Caco-2 (cell line): ENCODE measurements around the gene TBC1D9B. TPM values are rescaled to one million over a fixed set of nuclear protein-coding genes. Genes with fewer than 3 reads are reported as not detected.

Experiments
- BruUV-seq: library from RNA; stranded (reverse); fragments of 400-500 nt; replicated peaks from 2 replicates; lab custom pipeline; 2021; lab: Mats Ljungman, UMichigan
- CTCF ChIA-PET: fragments of 300-600 bp; sonication (Branson Sonifier 250); formaldehyde crosslinking; loops from one replicate; lab custom pipeline; 2022; ENCODE audit warnings: antibody characterized with exemption; lab: Charles Lee
- POLR2A ChIA-PET: fragments of 300-600 bp; sonication (Branson Sonifier 250); formaldehyde crosslinking; loops from one replicate; lab custom pipeline; 2022; ENCODE audit warnings: antibody characterized with exemption; lab: Charles Lee
- DNase-seq, 2 experiments: peaks; one replicate each; pipeline versions ENCODE4 v3.0.0 to v3.0.0-alpha.2; 2020 to 2022
- H3K27me3 ChIP-seq: replicated peaks from 2 replicates; pipeline ENCODE4 v1.6.0; 2011; ENCODE audit warnings: low read length; ENCODE audit not compliant: control insufficient read depth, insufficient read depth
- H3K36me3 ChIP-seq: 2 replicates; pipeline ENCODE4 v1.5.1; 2011; ENCODE audit warnings: low read length; ENCODE audit not compliant: control insufficient read depth, insufficient read depth
- H3K4me1 ChIP-seq: fragments of 250-450 bp; sonication (Bioruptor Pico); 2 replicates; pipeline ENCODE4 v1.5.1; 2020; ENCODE audit warnings: mild to moderate bottlenecking
- H3K4me3 ChIP-seq: 2 replicates; pipeline ENCODE4 v1.5.1; 2011; ENCODE audit warnings: low read depth, mild to moderate bottlenecking, control low read depth, low read length
- H3K9me3 ChIP-seq: fragments of 250-450 bp; sonication (Bioruptor Pico); 2 replicates; pipeline ENCODE4 v1.5.1; 2020; ENCODE audit warnings: mild to moderate bottlenecking, moderate library complexity
- H3K27ac Mint-ChIP-seq: one replicate; pipeline ENCODE4 v1.8.0; 2022; ENCODE audit warnings: mixed read lengths; ENCODE audit not compliant: unreplicated experiment
- H3K27me3 Mint-ChIP-seq: one replicate; pipeline ENCODE4 v1.8.0; 2022; ENCODE audit warnings: mixed read lengths; ENCODE audit not compliant: insufficient read depth, unreplicated experiment
- H3K36me3 Mint-ChIP-seq: one replicate; pipeline ENCODE4 v1.8.0; 2022; ENCODE audit warnings: mild to moderate bottlenecking, mixed read lengths; ENCODE audit not compliant: insufficient read depth, unreplicated experiment
- H3K4me1 Mint-ChIP-seq: one replicate; pipeline ENCODE4 v1.8.0; 2022; ENCODE audit warnings: low read depth, mixed read lengths; ENCODE audit not compliant: unreplicated experiment
- H3K4me3 Mint-ChIP-seq: one replicate; pipeline ENCODE4 v1.8.0; 2022; ENCODE audit warnings: mild to moderate bottlenecking, moderate library complexity, mixed read lengths; ENCODE audit not compliant: unreplicated experiment
- H3K9me3 Mint-ChIP-seq: one replicate; pipeline ENCODE4 v1.8.0; 2022; ENCODE audit warnings: mixed read lengths; ENCODE audit not compliant: unreplicated experiment
- CTCF ChIP-seq, 2 experiments: fragments of 200-600 bp in 1 of 2; IDR thresholded peaks; 1 replicate in 1 of 2; 2 replicates in 1 of 2; pipeline versions ENCODE4 v1.5.1 to v1.8.0; 2011 to 2022; ENCODE audit warnings: antibody characterized with exemption in 1 of 2, control low read depth in 1 of 2, inconsistent platforms in 1 of 2, low read depth in 1 of 2, low read length in 1 of 2, mild to moderate bottlenecking in 1 of 2, moderate library complexity in 1 of 2; ENCODE audit not compliant: insufficient read depth in 1 of 2, severe bottlenecking in 1 of 2, unreplicated experiment in 1 of 2
- intact Hi-C: fragments of 100-400 bp; cut with micrococcal nuclease; formaldehyde crosslinking; loops from one replicate; pipeline ENCODE4 v1.10.0; 2022; ENCODE audit not compliant: unreplicated experiment
- total RNA-seq: library from RNA; stranded (reverse); gene quantifications from 2 replicates; pipeline ENCODE4 v1.2.3, GENCODE V29; 2022

Gene TBC1D9B
- total RNA-seq, 1 experiment from 2014 or later, result 107 TPM

GRCh38 chr5:179827680-179828079 lies 80.0 kb downstream of the TBC1D9B start:
- Mint-ChIP-seq H3K4me3 (no peak overlapping the region), H3K27me3 (no peaks in the 10 kb centered on the region), H3K27ac (peak overlapping the region; percentile 48), H3K9me3 (no peaks in the 10 kb centered on the region), H3K36me3 (peaks cover 100% of the 10 kb centered on the region), H3K4me1 (peaks cover 13% of the 10 kb centered on the region)
- BruUV-seq, result no TSS peak
- TF ChIP-seq CTCF (IDR thresholded peaks at IDR 0.05; ENCODE audit: insufficient read depth in 1 of 2, low read depth in 1 of 2, low read length in 1 of 2, severe bottlenecking in 1 of 2, unreplicated experiment in 1 of 2), result no peak
- H3K9me3 ChIP-seq, result no peaks in the 10 kb centered on the region
- intact Hi-C loops, result no loop called here
- H3K36me3 ChIP-seq, result peaks cover 16% of the 10 kb centered on the region
- no peak overlapping the region for H3K4me3 ChIP-seq
- DNase-seq, result no peak
- peaks cover 26% of the 10 kb centered on the region for H3K4me1 ChIP-seq
- no peaks in the 10 kb centered on the region for H3K27me3 ChIP-seq
- CTCF ChIA-PET, result interaction anchor here (1.1 kb wide), 1 partner anchor 22 kb away, joined by 3 read pairs; no protein-coding TSS in a partner anchor
- POLR2A ChIA-PET, result no interaction called here

GRCh38 chr5:179825655-179826182 lies 82.0 kb downstream of the TBC1D9B start:
- peak; percentile 81 to 83 for DNase-seq
- H3K4me3 ChIP-seq, result no peak overlapping the region
- no TSS peak for BruUV-seq
- H3K27me3 Mint-ChIP-seq, result no peaks in the 10 kb centered on the region
- H3K27me3 ChIP-seq, result no peaks in the 10 kb centered on the region
- H3K36me3 ChIP-seq, result peaks cover 19% of the 10 kb centered on the region
- CTCF ChIA-PET, result interaction anchor here (0.7 to 1.2 kb wide), 6 partner anchors 13 to 344 kb away, joined by 3 to 6 read pairs (median 4); no protein-coding TSS in a partner anchor
- no peak overlapping the region for H3K4me3 Mint-ChIP-seq
- H3K4me1 Mint-ChIP-seq, result peaks cover 20% of the 10 kb centered on the region
- peaks cover 35% of the 10 kb centered on the region for H3K4me1 ChIP-seq
- peaks cover 100% of the 10 kb centered on the region for H3K36me3 Mint-ChIP-seq
- H3K9me3 ChIP-seq, result no peaks in the 10 kb centered on the region
- POLR2A ChIA-PET, result interaction anchor here (0.6 to 0.7 kb wide), 4 partner anchors 14 to 202 kb away, joined by 3 to 6 read pairs (median 4); no protein-coding TSS in a partner anchor
- intact Hi-C loops, result loop anchor here (1.0 kb wide), 1 partner anchor 62 kb away; no protein-coding TSS in a partner anchor
- TF ChIP-seq CTCF (IDR thresholded peaks at IDR 0.05; ENCODE audit: insufficient read depth in 1 of 2, low read depth in 1 of 2, low read length in 1 of 2, severe bottlenecking in 1 of 2, unreplicated experiment in 1 of 2), result peak in 1 of 2 experiments; percentile 56
- H3K27ac Mint-ChIP-seq, result peak overlapping the region; percentile 48
- H3K9me3 Mint-ChIP-seq, result no peaks in the 10 kb centered on the region

GRCh38 chr5:179824745-179825112 lies 83.0 kb downstream of the TBC1D9B start:
- intact Hi-C loops, result loop anchor here (1.0 kb wide), 1 partner anchor 61 kb away; no protein-coding TSS in a partner anchor
- no peak for DNase-seq
- peaks cover 100% of the 10 kb centered on the region for H3K36me3 Mint-ChIP-seq
- H3K27ac Mint-ChIP-seq, result peak overlapping the region; percentile 92
- Histone ChIP-seq H3K36me3 (peaks cover 19% of the 10 kb centered on the region), H3K4me3 (no peak overlapping the region), H3K9me3 (no peaks in the 10 kb centered on the region), H3K27me3 (no peaks in the 10 kb centered on the region), H3K4me1 (peaks cover 44% of the 10 kb centered on the region)
- TF ChIP-seq CTCF (IDR thresholded peaks at IDR 0.05; ENCODE audit: insufficient read depth in 1 of 2, low read depth in 1 of 2, low read length in 1 of 2, severe bottlenecking in 1 of 2, unreplicated experiment in 1 of 2), result no peak
- H3K4me3 Mint-ChIP-seq, result peak overlapping the region; percentile 62
- H3K4me1 Mint-ChIP-seq, result peaks cover 26% of the 10 kb centered on the region
- ChIA-PET CTCF (no interaction called here), POLR2A (no interaction called here)
- no peaks in the 10 kb centered on the region for H3K9me3 Mint-ChIP-seq
- no TSS peak for BruUV-seq
- no peaks in the 10 kb centered on the region for H3K27me3 Mint-ChIP-seq
